GM10266 (cell line): Measurements from ENCODE around the gene MYL3.
"Not testable (repeated sequence)": the region's sequence is repeated elsewhere in the genome, so short reads cannot be mapped to it uniquely, and the experiment has no call there.

Experiments used
- DNase-seq: peaks from one replicate; pipeline ENCODE4 v3.0.0; 2012; ENCODE audit errors: extremely low spot score
- CTCF ChIP-seq: IDR thresholded peaks from 2 replicates; pipeline ENCODE4 v1.5.1; 2012; ENCODE audit warnings: mild to moderate bottlenecking, low read depth; ENCODE audit not compliant: control insufficient read depth, insufficient read depth; ENCODE audit errors: missing control alignments

Gene MYL3

GRCh38 chr3:46820852-46821251, 42.4 kb downstream of the MYL3 start:
- DNase-seq, result no peak

DNA sequence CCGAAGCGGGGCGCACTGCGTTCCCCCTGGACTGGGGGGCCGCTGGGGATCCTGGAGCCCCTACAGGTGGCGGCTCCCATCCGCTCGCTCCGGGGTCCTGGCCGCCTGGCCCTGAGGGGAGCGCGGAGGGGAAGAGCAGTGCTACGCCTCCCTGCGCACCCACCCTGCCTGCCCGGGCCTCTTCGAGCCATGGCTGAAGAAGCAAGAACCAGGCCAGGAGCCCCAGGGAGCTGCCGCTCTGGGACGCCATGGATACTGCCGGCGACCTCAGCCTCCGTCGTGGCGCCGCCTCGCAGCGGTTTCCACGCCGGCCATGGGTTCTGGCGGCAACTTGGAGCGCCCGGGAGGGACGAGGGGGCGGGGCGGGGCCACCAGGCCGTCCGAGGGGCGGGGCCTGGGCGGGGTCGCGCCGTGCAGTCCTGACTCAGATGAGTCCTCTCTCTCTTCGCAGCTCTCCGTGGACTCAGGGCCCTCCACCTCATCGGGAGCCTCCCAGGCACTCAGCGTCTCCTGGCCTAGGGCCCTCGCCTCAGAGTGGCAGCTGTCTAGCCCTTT, 50.9 kb downstream of the MYL3 start:
- DNase-seq, result peak; percentile 53
- TF ChIP-seq CTCF, result no peak

More at GRCh38 chr3:46820852-46821251, 42.4 kb downstream of the MYL3 start:
- no peak for TF ChIP-seq CTCF

DNA sequence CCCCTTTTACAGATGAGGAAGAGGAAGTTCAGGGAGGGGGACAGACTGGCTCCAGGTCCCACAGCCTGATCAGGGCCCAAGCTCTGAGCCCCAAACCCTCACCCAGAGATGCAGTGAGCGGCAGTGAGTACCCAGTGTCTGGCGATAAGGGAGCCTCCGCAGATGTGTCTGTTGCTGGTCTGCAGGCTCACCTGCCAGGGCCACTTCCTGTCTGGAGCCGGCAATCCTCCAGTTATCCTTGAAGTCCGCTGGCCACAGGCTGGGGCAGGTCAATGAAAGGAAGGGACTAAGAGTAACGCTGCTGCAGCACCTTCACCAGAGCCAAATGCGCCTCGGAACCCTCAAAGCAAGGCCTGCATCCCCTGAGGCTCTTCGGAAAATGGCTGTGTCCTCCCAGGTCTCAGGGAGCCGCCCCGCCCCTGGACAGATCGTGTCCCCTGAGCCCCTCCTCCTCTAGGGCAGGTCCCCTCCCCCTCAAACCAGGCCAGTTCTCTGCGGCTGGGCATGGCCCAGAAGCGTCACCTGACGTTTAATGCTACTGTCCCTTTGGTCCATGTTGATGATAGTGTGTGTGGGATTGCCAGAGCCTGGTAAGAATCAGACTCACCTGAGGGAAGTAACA, 51.5 kb downstream of the MYL3 start:
- DNase-seq, result no peak
- no peak for TF ChIP-seq CTCF

GRCh38 chr3:46808766-46809165, 54.5 kb downstream of the MYL3 start:
- DNase-seq, result not testable (repeated sequence)
